Left hindlimb (tissue), 1 donor: Measurements from ENCODE around the gene AP4M1.

Source experiments
- DNase-seq: peaks from one replicate; pipeline ENCODE4 v3.0.0-alpha.2; 2018

Gene AP4M1, protein sequence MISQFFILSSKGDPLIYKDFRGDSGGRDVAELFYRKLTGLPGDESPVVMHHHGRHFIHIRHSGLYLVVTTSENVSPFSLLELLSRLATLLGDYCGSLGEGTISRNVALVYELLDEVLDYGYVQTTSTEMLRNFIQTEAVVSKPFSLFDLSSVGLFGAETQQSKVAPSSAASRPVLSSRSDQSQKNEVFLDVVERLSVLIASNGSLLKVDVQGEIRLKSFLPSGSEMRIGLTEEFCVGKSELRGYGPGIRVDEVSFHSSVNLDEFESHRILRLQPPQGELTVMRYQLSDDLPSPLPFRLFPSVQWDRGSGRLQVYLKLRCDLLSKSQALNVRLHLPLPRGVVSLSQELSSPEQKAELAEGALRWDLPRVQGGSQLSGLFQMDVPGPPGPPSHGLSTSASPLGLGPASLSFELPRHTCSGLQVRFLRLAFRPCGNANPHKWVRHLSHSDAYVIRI

DNA sequence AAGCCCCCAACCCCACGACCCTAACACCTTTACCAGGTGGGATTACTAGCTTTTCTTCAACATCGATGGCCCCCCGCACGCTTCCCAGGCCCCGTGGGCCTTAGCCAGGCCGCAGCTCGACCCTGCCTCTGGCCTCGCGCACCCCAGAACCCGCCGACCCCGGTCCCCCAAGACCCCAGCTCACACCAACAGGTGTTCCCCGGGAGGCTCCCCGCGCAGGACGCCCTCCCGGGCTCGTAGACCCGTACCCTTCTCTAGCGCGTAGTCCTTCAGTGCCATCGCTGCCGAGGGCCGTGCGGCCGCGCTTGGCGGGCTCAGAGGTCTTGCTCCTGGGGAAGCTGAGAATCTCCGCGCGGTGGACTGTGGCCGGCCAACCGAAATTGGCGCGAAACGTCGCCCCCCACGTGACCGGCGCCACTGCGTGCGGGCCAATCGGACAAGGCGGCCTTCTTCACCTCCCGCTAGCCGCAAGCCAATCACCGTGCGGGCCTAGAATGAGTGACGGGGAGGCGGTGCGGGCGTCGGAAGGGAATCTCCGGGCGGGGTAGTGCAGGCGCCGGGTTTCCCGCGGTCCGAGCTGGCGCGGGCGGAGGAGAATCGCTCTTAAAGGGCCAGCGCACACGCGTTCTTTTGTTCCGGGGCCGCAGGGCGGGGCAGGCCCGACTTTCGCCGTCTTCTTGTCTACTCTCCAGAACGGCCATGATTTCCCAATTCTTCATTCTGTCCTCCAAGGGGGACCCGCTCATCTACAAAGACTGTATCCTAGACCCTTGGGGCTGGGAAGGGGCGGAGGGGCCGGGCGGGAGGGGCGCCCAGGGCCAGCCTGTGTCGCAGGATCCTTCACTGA, at the start of gene AP4M1, which contains the start of gene MCM7:
Gene AP4M1 (plus strand): TSS at position 628 of the 847 bp plus-strand sequence. CDS start 72 bp downstream, at position 700.
Gene MCM7 (minus strand): TSS at position 382 of the 847 bp plus-strand sequence. CDS start 103 bp downstream, at position 279.
- DNase-seq: peak; percentile 99

DNA sequence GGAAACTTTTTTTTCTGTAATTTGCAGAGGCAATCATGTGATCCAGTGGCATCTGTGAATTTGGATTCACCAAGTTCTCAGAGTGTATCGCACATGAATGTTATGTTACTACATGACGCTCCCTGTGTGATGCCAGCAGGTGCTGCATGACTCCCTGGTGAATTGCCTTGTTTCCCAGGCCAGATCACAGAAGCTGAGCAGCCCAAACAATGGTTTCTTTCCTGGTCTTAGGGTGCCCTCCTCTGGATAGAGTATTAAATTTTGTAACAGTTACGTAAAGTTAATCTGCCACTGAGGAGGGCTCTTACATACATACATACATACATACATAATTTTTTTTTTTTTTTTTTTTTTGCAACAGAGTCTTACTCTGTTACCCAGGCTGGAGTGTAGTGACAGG, 48.2 kb upstream of the AP4M1 start:
- DNase-seq: peak; percentile 43

DNA sequence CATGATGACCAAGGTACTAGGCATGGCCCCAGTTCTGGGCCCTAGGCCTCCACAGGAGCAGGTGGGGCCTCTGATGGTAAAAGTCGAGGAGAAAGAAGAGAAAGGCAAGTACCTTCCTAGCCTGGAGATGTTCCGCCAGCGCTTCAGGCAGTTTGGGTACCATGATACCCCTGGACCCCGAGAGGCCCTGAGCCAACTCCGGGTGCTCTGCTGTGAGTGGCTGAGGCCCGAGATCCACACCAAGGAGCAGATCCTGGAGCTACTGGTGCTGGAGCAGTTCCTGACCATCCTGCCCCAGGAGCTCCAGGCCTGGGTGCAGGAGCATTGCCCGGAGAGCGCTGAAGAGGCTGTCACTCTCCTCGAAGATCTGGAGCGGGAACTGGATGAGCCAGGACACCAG, 44.4 kb upstream of the AP4M1 start:
- DNase-seq: no peak

DNA sequence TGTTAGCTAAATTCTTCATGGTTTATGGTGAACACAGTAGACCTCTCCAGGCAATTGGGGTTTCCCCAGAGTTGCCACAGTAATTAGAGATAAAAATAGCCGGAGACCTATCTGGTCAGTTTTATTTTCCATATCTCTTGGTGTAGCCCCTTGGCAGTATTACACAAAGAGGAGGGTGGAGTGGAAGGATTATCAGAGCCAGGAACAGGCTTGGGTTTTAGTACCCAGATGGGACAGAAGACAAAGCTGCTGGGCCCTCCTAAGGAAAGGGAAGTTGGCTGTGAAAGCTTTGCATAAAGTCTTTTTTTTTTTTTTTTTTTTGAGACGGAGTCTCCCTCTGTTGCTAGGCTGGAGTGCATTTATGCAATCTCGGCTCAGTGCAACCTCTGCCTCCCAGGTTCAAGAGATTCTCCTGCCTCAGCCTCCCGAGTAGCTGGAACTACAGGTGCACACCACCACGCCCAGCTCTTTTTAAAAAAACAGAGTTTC, 42.1 kb upstream of the AP4M1 start:
- no peak for DNase-seq

DNA sequence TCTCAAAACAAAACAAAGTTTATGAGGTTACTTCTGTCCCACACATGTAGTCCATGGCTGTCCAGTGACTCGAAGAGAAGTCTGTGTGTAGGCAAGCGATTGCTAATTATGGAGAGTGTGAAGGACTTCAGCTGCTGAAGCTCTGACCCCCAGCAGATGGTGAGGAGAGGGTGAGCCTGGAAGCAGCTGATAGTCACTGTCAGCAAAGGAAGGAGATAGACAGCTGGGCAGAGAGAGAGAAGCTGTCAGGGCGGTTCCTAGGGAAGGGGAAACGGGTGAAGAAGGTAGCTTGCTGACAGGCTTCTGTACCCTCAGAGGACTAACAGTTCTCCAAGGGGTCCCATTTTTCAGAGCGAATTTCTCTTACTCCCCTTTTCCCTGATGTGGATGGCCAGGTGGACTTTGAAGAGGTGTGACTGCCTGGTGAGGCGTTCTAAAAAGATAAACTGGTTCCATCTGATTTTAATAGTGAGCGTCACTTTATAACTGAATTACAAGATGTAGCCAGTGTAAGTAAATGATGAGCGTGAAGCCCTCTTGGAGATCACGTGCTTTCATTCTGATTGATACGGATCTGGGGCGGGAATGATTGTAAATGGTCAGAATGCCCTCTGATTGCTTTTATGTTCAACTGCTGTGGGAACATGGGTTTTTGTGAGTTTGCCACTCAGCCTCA, 39.8 kb upstream of the AP4M1 start:
- no peak for DNase-seq

DNA sequence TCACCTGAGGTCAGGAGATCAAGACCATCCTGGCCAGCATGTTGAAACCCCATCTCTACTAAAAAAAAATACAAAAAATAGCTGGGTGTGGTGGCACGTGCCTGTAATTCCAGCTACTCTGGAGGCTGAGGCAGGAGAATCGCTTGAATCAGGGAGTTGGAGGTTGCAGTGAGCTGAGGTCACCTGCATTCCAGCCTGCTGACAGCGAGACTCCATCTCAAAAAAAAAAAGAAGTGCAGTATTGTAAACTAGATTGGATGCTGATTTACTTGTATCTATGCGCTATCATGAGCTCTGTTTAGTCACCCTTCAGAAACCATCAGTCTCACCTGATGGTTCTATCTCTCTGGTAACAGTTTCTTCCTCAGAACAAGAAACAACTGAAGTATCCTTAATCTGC, 38.1 kb upstream of the AP4M1 start:
- no peak for DNase-seq

DNA sequence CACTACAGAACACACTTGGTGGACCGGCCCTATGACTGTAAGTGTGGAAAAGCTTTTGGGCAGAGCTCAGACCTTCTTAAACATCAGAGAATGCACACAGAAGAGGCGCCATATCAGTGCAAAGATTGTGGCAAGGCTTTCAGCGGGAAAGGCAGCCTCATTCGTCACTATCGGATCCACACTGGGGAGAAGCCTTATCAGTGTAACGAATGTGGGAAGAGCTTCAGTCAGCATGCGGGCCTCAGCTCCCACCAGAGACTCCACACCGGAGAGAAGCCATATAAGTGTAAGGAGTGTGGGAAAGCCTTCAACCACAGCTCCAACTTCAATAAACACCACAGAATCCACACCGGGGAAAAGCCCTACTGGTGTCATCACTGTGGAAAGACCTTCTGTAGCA, 37.3 kb upstream of the AP4M1 start:
- DNase-seq: no peak

DNA sequence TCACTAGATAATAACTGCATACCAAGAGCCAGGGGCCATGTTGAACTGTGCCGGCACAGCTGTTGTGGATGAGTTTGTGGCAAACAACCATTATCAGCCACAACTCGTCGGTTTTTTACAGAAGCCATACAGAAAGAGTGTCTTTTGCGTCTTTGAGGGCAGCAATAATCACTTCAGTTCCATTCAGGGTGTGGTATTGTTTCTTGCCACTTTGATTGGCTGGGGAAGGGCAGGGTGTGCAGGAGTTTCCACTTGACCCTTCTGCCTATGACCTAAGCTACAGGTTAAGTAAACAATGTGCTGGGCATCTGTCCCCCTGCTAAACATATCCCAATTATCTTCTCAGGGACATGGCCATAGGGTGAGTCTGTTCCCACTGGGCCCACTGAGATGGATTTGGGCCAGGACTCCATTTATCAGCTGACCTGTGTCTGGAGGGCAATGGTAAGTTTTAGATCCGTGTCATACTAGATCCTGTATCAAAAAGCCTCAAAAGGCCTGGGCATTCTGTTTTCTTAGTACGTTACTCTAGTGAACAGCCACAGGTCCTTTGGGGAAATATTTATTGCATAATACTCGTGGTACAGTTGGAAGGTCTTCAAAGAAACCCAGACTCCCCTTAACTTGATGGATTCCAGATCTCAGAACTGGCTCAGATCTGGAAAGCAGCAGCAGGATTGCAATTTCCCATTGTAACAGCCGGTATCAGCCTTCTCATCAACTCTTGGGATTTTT, 35.8 kb upstream of the AP4M1 start:
- no peak for DNase-seq

DNA sequence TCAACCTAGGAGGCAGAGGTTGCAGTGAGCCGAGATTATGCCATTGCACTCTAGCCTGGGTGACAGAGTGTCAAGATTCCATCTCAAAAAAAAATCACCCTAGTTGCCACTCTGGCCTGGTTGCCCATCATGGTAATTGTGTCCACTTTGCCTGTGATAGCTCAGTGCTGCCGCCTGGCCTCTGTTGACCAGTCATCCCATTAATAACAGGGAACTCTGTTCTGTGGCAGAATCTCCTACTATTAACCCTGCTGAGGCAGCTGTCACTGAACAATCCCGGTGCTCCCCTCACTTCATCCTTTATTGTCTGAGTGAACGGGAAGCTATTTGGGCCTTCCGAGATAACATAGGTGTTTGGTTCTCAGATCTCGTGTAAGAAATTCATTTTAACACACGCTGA, 34.5 kb upstream of the AP4M1 start:
- no peak for DNase-seq

DNA sequence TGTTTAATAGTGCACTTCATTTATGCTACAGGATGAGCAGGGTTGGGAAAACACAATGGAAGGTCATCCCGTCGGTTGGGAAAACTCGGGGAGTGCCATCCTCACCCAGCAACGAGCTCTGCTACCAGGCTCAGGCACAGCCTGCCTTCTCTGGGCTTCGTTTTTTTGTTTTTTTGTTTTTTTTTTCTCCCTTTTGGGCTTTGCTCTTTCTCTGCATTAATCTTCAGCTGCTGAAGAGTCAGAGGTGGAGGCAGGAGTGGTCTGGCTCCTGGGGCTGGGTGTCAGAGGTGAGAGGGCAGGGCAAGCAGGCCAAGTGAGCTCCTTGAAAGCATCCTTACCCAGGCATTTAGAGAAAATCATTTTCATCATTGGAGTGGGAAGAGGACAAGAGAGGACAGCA, 31.5 kb upstream of the AP4M1 start:
- DNase-seq: no peak

DNA sequence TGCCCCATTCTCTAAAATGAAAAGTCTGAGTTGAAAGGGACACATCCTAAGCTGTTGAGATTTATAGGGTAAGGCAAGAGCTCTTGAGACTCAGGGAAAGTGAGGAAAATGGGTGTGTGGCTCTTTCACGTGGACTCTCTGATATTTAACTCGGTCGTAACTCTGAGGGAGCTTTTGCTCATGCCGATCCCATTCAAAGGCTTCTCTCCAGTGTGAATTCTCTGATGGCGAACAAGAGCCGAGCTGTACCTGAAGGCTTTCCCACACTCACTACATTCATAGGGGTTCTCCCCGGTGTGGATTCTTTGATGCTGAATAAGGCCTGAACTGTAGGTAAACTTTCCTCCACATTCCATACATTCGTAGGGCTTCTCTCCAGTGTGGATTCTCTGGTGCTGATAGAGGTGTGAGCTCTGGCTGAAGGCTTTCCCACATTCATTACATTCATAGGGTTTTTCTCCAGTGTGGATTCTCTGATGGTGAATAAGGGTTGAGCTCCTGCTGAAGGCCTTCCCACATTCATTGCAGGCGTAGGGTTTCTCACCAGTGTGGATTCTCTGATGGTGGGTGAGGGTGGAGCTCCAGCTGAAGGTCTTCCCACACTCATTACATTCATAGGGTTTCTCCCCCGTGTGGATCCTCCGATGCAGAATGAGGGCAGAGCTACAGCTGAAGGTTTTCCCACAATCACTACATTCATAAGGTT, 30.3 kb upstream of the AP4M1 start:
- no peak for DNase-seq

DNA sequence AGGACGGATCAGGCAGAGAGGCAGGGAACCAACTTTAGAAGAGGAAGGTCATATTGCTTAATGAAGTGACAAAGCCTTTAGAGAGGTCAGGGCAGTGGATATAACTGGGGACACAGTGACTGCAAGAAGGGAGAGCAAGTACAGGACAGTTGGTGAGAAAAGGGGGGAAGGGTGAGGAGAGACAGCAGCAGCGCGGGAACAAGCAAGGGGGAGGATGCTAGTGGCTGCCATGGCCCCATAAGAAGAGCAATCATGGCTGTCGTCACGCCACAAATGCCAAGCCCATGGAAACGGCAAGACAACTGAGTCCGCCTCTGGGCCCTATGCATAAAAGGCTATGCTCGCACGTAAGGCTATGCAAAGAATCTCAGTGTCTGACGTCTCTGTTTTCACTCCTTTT, 29.0 kb upstream of the AP4M1 start:
- DNase-seq: no peak

DNA sequence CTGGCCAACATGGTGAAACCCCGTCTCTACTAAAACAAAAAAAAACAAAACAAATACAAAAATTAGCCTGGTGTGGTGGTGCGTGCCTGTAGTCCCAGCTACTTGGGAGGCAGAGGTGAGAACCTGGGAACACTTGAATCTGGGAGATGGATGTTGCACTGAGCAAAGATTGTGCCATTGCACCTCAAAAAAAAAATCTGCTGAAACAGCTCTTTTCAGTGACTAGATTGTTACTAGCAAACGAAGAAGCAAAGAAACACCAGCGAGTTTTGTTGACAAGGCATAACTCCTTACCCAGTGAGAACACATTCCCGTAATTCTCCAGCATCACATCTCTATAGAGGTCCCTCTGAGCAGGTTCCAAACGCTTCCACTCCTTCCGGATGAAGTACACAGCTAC, 26.6 kb upstream of the AP4M1 start:
- DNase-seq: no peak

DNA sequence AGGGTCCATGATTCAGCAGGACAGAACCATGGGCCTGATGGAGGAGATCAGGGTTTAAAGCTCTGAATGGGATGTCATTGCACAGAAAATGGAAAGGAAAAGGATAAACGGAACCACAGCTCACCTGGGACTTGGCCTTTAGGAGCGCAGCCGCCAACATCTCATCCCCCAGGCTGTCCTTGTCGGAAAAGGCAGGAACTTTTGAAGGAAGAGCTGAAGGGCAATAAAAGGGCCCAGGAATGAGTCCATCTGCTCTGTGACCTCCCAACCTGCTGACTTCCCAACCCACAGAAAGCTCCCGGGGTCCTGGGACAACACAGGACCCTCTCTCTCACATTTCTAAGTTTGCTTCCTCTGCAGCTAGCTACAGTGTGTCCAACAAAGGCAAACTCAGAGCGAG, 26.0 kb upstream of the AP4M1 start:
- DNase-seq: no peak

DNA sequence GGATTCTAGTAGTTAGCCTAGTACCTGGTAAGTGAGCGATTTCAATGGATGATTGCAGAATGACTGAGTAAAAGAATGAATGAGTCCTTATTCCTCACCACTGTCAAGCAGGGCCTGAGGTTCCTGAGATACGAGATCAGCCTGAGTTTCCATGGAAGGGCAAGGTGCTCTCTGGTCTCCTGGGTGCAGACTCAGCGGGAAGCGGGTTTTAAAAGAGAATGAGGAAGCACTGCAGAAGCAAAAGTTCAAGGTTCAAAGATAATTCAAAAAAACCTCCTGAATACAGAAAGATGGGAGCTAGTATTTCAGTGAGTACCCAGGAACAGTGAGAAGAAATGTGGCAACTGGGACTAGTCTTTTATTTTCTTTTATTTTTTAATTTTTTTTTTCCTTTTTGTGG, 24.2 kb upstream of the AP4M1 start:
- DNase-seq: no peak

DNA sequence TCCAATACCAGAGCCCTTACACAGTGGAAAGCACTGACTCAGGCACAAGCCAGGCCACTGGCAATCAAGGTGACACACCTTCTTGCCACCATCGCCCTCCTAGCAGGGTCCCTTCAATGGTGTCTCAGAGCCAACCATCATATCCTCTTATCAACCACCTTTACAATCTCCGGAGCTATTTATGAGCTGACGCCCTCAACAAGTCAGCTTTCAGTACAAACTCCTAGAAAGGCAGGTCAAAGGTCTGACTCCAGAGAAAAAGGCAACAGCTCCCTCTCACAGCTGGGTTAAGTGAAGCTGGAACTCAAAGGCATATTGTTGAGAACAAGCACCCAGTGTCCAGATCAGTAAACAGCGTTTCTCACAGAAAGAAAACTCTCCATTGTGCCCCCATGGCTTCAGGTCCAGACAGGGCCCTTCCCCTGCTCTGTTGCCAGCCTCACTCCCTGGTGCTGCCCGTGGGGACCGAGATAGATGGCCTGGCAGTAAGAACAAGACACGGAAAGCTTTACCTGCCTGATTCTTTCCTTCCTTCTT, 22.4 kb upstream of the AP4M1 start:
- DNase-seq: no peak

DNA sequence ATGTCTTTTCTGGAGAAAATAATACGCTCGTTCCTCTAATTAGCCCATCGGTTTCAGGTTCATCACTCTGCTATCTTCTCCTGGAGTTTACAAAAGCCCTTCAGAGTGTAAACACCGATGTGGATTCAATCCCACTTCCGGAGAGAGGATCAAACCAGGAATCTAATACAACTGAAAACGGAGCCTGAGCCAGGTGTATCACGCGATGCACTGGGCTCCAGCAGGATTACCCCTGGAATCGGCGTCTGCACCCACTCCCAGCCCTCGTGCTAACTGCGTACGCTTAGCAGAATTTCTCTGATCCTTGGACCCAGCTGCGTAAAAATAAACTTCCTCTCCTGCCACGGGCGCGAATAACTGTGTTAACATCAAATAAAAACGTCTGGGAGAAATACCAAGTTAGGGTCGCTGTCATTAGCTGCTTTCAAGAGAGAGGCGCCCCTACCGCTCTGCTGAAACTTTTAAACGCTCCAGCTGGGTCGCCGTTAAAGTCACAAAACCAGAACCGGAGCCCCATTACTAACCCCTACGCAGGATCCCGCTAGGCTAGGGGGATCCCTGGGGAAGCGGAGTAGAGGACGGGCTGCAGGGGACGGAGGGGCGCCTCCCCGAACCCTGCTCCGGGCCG, 20.4 kb upstream of the AP4M1 start:
- DNase-seq: no peak

DNA sequence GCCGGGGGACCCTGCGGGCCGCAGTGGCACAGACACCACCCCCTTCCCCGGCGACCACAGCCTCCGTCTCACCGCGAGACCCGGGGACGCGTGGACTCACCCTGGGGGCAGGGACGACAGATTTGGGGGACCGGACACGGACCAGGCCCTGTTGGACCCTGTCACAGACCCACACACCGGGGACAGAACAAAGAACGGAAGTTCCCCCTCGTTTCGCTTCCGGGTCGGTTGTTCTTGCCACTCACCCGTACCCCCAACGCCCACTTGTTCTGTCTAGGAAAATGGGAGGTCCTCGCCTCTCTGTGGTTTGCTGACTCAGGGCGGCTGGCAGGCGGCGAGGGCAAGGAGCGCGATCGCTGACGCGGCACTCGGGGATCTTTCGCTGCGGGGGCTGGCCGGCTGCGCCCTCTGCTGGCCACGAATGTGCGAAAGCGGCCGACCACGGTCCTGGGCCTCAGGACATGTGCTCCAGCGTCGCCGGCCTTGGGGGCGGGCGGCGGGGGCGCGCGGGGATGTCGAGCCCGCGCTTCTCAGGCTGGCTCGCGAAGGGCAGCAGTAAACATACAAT, 19.8 kb upstream of the AP4M1 start, which contains the start of gene ZNF3:
Gene ZNF3 (minus strand): TSS at position 189 of the 568 bp plus-strand sequence. CDS start 4,366 bp downstream, outside the sequence.
- peak; percentile 99 for DNase-seq

DNA sequence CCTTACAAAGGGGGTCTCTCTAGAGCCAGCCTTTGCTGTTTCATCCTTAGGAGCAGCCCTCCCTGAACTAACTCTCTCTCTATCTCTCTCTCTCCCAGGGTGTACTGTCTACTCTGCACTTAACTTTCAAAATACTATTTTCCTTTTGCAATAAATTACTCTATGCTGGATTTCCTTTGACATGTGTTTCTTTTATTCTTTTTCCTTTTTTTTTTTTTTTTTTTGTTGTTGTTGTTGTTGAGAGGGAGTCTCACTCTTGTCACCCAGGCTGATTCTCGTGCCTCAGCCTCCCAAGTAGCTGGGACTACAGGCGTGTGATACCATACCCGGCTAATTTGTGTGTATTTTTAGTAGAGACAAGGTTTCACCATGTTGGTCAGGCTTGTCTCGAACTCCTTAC, 18.5 kb upstream of the AP4M1 start:
- DNase-seq: no peak

DNA sequence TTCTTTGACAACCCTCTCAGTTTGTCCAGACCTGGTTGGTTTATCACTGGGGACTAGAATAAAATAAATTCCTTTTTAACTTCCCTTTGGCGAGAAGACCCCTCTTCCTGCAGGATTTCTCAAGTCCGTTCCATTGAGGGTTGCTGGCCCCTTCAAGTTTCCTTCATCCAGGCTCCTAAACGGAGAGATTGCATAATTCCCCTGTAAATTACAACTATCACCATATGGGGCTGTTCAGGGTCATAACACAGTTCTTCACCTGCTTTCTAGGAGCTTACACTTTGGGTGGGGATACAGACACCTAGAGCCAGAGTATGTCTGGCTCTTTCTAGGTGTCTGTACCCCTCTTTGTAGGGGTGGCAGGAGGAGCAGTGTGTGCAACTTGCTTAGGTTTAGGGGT, 15.9 kb upstream of the AP4M1 start:
- DNase-seq: no peak
